ENCODE data around the gene PTPRJ. TPM values are rescaled to one million over a fixed set of nuclear protein-coding genes. Genes with fewer than 3 reads are reported as not detected.
A peak's percentile ranks its signal among the peaks of the same experiment; 100 is the strongest.
"Not testable (repeated sequence)": the region's sequence is repeated elsewhere in the genome, so short reads cannot be mapped to it uniquely, and the experiment has no call there.

The PTPRJ gene
- total RNA-seq (2021) (11.8 and 12.1 TPM in 2 replicates), Bru-seq, nascent RNA (percentile 64 among the genes with signal in this experiment), BruChase-seq, experiment 1, labeled RNA remaining after a 2-hour chase (percentile 68 among the genes with signal in this experiment), BruChase-seq, experiment 2, labeled RNA remaining after a 6-hour chase (percentile 76 among the genes with signal in this experiment)
- long read RNA-seq, partial matches to known transcripts, result 0 of 12 reads
- long read RNA-seq, other reads (novel, unspliced or antisense), result 12 of 12 reads

- BruUV-seq (replicated peaks), result no TSS peak
- peak within 1 kb of the TSS; percentile 54 for H3K27ac ChIP-seq (ENCODE audit: low read depth, low read length, poor library complexity, severe bottlenecking)
- CTCF ChIA-PET, result interaction anchor here (0.6 to 0.7 kb wide), 2 partner anchors 99 to 119 kb away, joined by 3 to 4 read pairs; no protein-coding TSS in a partner anchor
Measured at GRCh38 chr11:47980088-47980906, at the start of gene PTPRJ. TSS of gene PTPRJ (plus strand) at chr11:47980559. CDS start at chr11:47980913, 354 bp downstream.

GRCh38 chr11:47932544-47932943 is 47.8 kb upstream of the PTPRJ start:
- ChIA-PET CTCF (interaction anchor here (0.6 to 4.4 kb wide), 3 partner anchors 178 to 478 kb away, joined by 4 to 44 read pairs (median 8); no protein-coding TSS in a partner anchor), POLR2A (ENCODE audit: low non-redundant PET) (no interaction called here)
- no peak for TF ChIP-seq EZH2 (IDR thresholded peaks at IDR 0.05; ENCODE audit: borderline replicate concordance, low read depth, low read length, poor library complexity, severe bottlenecking)
- TF ChIP-seq CTCF (conservative IDR thresholded peaks at IDR 0.05; ENCODE audit: low read depth, low read length), result no peak
- Histone ChIP-seq H3K27me3 (replicated peaks; ENCODE audit: insufficient read depth, low read depth, low read length, poor library complexity) (no peaks in the 10 kb centered on the region), H3K36me3 (ENCODE audit: insufficient read depth, low read length, poor library complexity, severe bottlenecking) (no peaks in the 10 kb centered on the region), H3K9me3 (ENCODE audit: low read depth, low read length, poor library complexity, severe bottlenecking) (no peaks in the 10 kb centered on the region), H3K27ac (ENCODE audit: low read depth, low read length, poor library complexity, severe bottlenecking) (no peak overlapping the region), H3K4me1 (ENCODE audit: insufficient read depth, low read length, poor library complexity, severe bottlenecking) (no peaks in the 10 kb centered on the region), H3K4me3 (ENCODE audit: low read depth, low read length, poor library complexity, severe bottlenecking) (no peak overlapping the region)
- no TSS peak for BruUV-seq (replicated peaks)
- intact Hi-C loops (cut with micrococcal nuclease; ENCODE audit: unreplicated experiment), result loop anchor here (5.0 to 10.0 kb wide), 2 partner anchors 375 to 1592 kb away; partner anchors contain the start of gene OR4S1
- no peak for DNase-seq (ENCODE audit: low spot score)

More at GRCh38 chr11:47980088-47980906, at the start of gene PTPRJ:
- POLR2A ChIA-PET (ENCODE audit: low non-redundant PET), result interaction anchor here (0.6 kb wide), 1 partner anchor 1998 kb away, joined by 3 read pairs; no protein-coding TSS in a partner anchor
- H3K27me3 ChIP-seq (replicated peaks; ENCODE audit: insufficient read depth, low read depth, low read length, poor library complexity), result no peaks in the 10 kb centered on the region
- intact Hi-C loops (cut with micrococcal nuclease; ENCODE audit: unreplicated experiment), result no loop called here
- peaks cover 7% of the 10 kb centered on the region for H3K4me1 ChIP-seq (ENCODE audit: insufficient read depth, low read length, poor library complexity, severe bottlenecking)
- DNase-seq (ENCODE audit: low spot score), result peak; percentile 81
- TF ChIP-seq CTCF (conservative IDR thresholded peaks at IDR 0.05; ENCODE audit: low read depth, low read length) (no peak), EZH2 (IDR thresholded peaks at IDR 0.05; ENCODE audit: borderline replicate concordance, low read depth, low read length, poor library complexity, severe bottlenecking) (no peak)
- no peaks in the 10 kb centered on the region for H3K36me3 ChIP-seq (ENCODE audit: insufficient read depth, low read length, poor library complexity, severe bottlenecking)
- H3K9me3 ChIP-seq (ENCODE audit: low read depth, low read length, poor library complexity, severe bottlenecking), result no peaks in the 10 kb centered on the region
- H3K4me3 ChIP-seq (ENCODE audit: low read depth, low read length, poor library complexity, severe bottlenecking), result peak within 1 kb of the TSS; percentile 71

- H3K9me3 ChIP-seq (ENCODE audit: low read depth, low read length, poor library complexity, severe bottlenecking); H3K4me1 ChIP-seq (ENCODE audit: insufficient read depth, low read length, poor library complexity, severe bottlenecking); BruUV-seq (replicated peaks); DNase-seq (ENCODE audit: low spot score); H3K27me3 ChIP-seq (replicated peaks; ENCODE audit: insufficient read depth, low read depth, low read length, poor library complexity); POLR2A ChIA-PET (ENCODE audit: low non-redundant PET); H3K4me3 ChIP-seq (ENCODE audit: low read depth, low read length, poor library complexity, severe bottlenecking); H3K27ac ChIP-seq (ENCODE audit: low read depth, low read length, poor library complexity, severe bottlenecking); H3K36me3 ChIP-seq (ENCODE audit: insufficient read depth, low read length, poor library complexity, severe bottlenecking): not testable (repeated sequence)
- intact Hi-C loops (cut with micrococcal nuclease; ENCODE audit: unreplicated experiment), result loop anchor here (1.0 to 10.0 kb wide), 5 partner anchors 70 to 1591 kb away; partner anchors contain the start of gene OR4S1
- CTCF ChIA-PET, result interaction anchor here (0.6 to 4.4 kb wide), 5 partner anchors 15 to 733 kb away, joined by 3 to 44 read pairs (median 5); no protein-coding TSS in a partner anchor
Measured at GRCh38 chr11:47933797-47934196, 46.6 kb upstream of the PTPRJ start.

All from A673 (cell line).